GM13976 (cell line): ENCODE results near the gene ZDHHC16.

ENCODE experiments used
- DNase-seq: peaks from one replicate; pipeline ENCODE4 v3.0.0; 2012; ENCODE audit warnings: low spot score
- in situ Hi-C: fragments of 300-500 bp; cut with MboI; formaldehyde crosslinking; loops from one replicate; pipeline ENCODE4 v1.12.0; 2022; ENCODE audit warnings: low sequenced_read_pairs, mixed read lengths, inconsistent platforms; ENCODE audit not compliant: unreplicated experiment
- TF ChIP-seq, protein P1 (sequence below): IDR thresholded peaks from 2 replicates; pipeline ENCODE4 v1.5.1; 2012; ENCODE audit warnings: borderline replicate concordance, mild to moderate bottlenecking; ENCODE audit not compliant: insufficient read depth; ENCODE audit errors: extremely low read depth, missing control alignments, control extremely low read depth

The ZDHHC16 gene

DNA sequence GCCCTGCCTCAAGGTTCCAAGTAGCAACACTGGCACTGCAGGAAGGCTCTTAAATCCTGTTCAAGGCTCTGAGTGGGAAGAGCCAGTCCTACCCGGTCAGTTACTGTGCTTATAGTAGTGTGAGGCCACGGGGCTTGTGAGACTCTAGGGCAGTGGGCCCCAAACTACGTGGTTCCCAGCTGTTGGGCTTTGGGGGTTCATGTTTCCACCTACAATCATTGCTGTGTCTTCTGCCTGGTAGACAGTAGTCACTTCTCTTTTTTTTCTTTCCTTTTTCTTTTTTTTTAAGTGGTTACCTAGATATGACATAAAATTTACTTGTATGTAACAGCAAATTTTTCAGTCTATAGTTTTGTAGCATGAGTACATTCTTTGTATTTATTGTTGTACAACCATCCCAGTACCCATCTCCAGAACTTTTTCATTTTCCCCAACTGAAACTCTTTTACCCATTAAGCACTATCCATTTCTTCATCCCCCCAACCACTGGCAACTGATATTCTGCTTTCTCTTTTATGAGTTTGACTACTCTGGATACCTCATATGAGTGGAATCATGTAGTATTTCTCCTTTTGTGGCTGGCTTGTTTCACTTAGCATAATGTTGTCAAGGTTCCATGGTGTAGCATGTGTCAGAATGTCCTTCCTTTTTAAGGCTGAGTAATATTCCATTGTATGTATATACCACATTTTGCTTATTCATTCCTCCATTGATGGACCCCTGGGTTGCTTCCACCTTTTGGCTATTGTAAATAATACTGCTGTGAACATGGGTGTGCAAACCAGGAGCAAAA lies 60.4 kb downstream of the ZDHHC16 start:
- TF ChIP-seq, protein P1, sequence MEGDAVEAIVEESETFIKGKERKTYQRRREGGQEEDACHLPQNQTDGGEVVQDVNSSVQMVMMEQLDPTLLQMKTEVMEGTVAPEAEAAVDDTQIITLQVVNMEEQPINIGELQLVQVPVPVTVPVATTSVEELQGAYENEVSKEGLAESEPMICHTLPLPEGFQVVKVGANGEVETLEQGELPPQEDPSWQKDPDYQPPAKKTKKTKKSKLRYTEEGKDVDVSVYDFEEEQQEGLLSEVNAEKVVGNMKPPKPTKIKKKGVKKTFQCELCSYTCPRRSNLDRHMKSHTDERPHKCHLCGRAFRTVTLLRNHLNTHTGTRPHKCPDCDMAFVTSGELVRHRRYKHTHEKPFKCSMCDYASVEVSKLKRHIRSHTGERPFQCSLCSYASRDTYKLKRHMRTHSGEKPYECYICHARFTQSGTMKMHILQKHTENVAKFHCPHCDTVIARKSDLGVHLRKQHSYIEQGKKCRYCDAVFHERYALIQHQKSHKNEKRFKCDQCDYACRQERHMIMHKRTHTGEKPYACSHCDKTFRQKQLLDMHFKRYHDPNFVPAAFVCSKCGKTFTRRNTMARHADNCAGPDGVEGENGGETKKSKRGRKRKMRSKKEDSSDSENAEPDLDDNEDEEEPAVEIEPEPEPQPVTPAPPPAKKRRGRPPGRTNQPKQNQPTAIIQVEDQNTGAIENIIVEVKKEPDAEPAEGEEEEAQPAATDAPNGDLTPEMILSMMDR, result no peak
- DNase-seq, result no peak
- in situ Hi-C loops, result no loop called here
